Measurements from ENCODE around the gene PFDN6.
"Not testable (repeated sequence)": the region's sequence is repeated elsewhere in the genome, so short reads cannot be mapped to it uniquely, and the experiment has no call there.

The PFDN6 gene

DNA sequence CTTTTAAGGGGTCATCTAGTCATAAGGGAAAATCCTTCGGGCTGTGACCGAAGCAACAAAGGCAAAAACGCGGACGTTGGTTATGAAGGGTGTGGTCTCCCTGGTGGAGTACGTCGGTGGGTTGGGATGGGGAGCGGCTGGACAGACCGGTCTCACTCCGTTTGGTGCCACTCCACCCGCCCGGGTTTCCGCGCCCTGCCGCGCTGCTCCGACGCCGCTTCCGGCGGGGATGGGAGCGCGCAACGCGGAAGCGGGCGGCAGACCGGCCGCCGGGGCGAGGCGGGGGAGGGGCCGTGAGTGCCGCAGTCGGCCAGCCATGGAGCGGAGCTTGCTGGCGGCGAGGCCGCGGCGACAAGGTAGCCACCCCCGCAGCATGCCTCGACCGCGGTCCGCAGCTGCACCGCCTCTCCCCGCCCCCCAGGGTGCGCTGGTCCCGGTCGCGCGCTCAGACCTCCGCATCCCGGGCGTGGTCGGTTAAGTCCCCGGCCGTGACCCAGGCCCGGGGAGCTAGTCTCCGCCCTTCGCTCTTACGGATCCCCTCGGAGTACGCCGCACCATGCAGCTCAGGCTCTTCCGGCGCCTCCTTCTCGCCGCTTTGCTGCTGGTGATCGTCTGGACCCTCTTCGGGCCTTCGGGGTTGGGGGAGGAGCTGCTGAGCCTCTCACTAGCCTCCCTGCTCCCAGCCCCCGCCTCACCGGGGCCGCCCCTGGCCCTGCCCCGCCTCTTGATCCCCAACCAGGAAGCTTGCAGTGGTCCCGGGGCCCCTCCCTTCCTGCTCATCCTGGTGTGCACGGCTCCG, 12.3 kb upstream of the PFDN6 start, which contains the start of gene B3GALT4:
B3GALT4 (plus strand) TSS at position 260 of the 799 bp plus-strand sequence; CDS start at position 557, 297 bp downstream.
- H3K27me3 ChIP-seq (ENCODE audit: control insufficient read depth, insufficient read depth, low read length), result no peaks in the 10 kb centered on the region
- peaks cover 65% of the 10 kb centered on the region for H3K4me1 ChIP-seq (ENCODE audit: control insufficient read depth, insufficient read depth, low read length)
- H3K4me3 ChIP-seq (ENCODE audit: low read length), result peak within 1 kb of the TSS; percentile 44
- peak within 1 kb of the TSS; percentile 88 for H3K9ac ChIP-seq (ENCODE audit: low read length)
- H3K36me3 ChIP-seq (ENCODE audit: control insufficient read depth, insufficient read depth, low read length), result peaks cover 6% of the 10 kb centered on the region
- H3K9me3 ChIP-seq (ENCODE audit: control insufficient read depth, low read length), result no peaks in the 10 kb centered on the region

DNA sequence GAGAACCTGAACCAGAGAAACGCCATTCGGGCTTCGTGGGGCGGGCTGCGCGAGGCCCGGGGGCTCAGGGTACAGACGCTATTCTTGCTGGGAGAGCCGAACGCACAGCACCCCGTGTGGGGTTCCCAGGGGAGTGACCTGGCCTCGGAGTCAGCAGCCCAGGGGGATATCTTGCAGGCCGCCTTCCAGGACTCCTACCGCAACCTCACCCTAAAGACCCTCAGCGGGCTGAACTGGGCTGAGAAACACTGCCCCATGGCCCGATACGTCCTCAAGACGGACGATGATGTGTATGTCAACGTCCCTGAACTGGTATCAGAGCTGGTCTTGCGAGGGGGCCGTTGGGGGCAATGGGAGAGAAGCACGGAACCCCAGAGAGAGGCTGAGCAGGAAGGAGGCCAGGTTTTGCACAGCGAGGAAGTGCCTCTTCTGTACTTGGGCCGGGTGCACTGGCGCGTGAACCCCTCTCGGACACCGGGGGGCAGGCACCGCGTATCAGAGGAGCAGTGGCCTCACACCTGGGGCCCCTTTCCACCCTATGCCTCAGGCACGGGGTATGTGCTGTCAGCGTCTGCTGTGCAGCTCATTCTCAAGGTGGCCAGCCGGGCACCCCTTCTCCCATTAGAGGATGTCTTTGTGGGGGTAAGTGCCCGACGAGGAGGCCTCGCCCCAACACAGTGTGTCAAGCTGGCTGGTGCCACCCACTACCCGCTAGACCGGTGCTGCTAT, 11.6 kb upstream of the PFDN6 start:
- Histone ChIP-seq H3K4me1 (ENCODE audit: control insufficient read depth, insufficient read depth, low read length) (peaks cover 58% of the 10 kb centered on the region), H3K27me3 (ENCODE audit: control insufficient read depth, insufficient read depth, low read length) (no peaks in the 10 kb centered on the region), H3K4me3 (ENCODE audit: low read length) (peak overlapping the region; percentile 44), H3K9me3 (ENCODE audit: control insufficient read depth, low read length) (no peaks in the 10 kb centered on the region), H3K36me3 (ENCODE audit: control insufficient read depth, insufficient read depth, low read length) (peaks cover 11% of the 10 kb centered on the region), H3K9ac (ENCODE audit: low read length) (peak overlapping the region; percentile 88)

DNA sequence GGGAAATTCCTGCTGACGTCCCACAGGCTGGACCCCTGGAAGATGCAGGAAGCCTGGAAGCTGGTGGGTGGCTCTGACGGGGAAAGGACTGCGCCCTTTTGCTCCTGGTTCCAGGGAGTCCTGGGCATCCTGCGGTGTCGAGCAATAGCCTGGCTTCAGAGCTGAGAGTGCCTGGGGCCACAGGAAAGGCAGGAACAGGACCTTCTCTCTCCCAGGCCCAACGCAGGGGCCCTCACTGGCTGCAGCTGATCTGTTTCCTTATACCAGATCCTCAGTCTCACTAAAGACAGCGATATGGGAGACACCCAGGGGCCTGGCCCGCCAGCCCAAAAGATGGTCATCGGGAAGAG, 11.0 kb upstream of the PFDN6 start:
- Histone ChIP-seq H3K9me3 (ENCODE audit: control insufficient read depth, low read length) (no peaks in the 10 kb centered on the region), H3K4me3 (ENCODE audit: low read length) (no peak overlapping the region), H3K9ac (ENCODE audit: low read length) (peak overlapping the region; percentile 88), H3K36me3 (ENCODE audit: control insufficient read depth, insufficient read depth, low read length) (peaks cover 11% of the 10 kb centered on the region), H3K27me3 (ENCODE audit: control insufficient read depth, insufficient read depth, low read length) (no peaks in the 10 kb centered on the region), H3K4me1 (ENCODE audit: control insufficient read depth, insufficient read depth, low read length) (peaks cover 54% of the 10 kb centered on the region)

DNA sequence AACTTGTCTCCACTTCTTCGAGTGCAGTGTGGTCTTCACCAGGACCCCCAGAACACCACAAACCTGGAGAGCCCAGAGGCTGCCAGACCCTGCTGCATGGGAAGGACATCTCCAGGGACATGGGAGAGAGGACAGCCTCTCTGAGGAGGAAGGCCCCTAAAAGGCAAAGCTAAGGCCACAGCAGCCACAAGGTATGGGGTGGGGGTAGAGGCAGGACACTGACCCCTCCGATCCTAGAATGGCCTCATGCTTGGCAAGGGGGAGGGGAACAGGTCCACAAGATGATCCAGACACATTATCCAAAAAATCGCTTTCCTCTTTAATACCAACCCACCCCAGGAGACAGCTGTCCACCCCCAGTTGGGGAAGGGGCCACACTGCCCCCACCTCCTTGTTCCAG, 10.6 kb upstream of the PFDN6 start:
- H3K4me1 ChIP-seq (ENCODE audit: control insufficient read depth, insufficient read depth, low read length), result peaks cover 49% of the 10 kb centered on the region
- H3K36me3 ChIP-seq (ENCODE audit: control insufficient read depth, insufficient read depth, low read length), result peaks cover 11% of the 10 kb centered on the region
- no peaks in the 10 kb centered on the region for H3K9me3 ChIP-seq (ENCODE audit: control insufficient read depth, low read length)
- peak overlapping the region; percentile 1 for H3K9ac ChIP-seq (ENCODE audit: low read length)
- no peaks in the 10 kb centered on the region for H3K27me3 ChIP-seq (ENCODE audit: control insufficient read depth, insufficient read depth, low read length)
- H3K4me3 ChIP-seq (ENCODE audit: low read length), result no peak overlapping the region

DNA sequence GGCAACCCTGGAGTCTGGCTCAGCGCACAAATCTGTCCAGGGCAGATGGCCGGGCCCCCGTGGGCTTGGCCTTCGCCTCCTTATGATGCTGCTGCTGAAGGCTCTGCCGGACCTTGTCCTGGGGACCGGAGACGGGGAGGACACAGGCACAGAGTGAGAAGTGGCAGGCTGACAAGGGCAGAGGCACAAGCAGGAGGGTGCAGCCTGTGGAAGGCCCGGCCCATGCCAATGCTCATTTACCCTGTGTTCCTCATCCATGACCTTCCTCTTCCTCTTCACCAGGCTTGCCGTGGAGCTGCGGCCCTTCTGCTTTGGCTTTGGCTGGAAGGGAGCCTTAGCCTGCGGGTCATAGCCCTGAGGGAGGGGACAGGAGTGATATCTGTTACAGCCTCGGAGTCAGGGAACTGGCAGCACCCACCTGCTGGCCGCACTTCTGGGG, 10.1 kb upstream of the PFDN6 start:
- no peak overlapping the region for H3K4me3 ChIP-seq (ENCODE audit: low read length)
- H3K4me1 ChIP-seq (ENCODE audit: control insufficient read depth, insufficient read depth, low read length), result peaks cover 45% of the 10 kb centered on the region
- no peak overlapping the region for H3K9ac ChIP-seq (ENCODE audit: low read length)
- no peaks in the 10 kb centered on the region for H3K27me3 ChIP-seq (ENCODE audit: control insufficient read depth, insufficient read depth, low read length)
- H3K36me3 ChIP-seq (ENCODE audit: control insufficient read depth, insufficient read depth, low read length), result peaks cover 11% of the 10 kb centered on the region
- no peaks in the 10 kb centered on the region for H3K9me3 ChIP-seq (ENCODE audit: control insufficient read depth, low read length)

DNA sequence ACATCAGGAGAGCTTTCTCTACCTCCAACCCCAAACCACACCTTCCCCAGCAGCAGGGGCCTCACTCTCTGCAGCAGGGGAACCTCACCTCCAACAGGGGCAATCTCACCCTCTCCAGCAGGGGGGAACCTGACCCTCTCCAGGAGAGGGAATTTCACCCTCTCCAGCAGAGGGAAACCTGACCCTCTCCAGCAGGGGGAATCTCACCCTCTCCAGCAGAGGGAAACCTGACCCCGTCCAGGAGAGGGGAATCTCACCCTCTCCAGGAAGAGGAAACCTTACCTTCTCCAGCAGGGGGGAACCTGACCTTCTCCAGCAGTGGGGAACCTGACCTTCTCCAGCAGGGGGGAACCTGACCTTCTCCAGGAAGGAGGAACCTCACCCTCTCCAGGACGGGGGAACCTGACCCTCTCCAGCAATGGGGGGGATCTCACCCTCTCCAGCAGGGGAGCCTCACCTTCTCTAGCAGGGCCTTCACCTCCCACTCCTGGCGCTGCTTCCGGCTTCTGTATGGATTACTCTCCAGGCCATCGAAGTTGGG, 9.4 kb upstream of the PFDN6 start:
- Histone ChIP-seq H3K4me1 (ENCODE audit: control insufficient read depth, insufficient read depth, low read length) (peaks cover 40% of the 10 kb centered on the region), H3K36me3 (ENCODE audit: control insufficient read depth, insufficient read depth, low read length) (peaks cover 11% of the 10 kb centered on the region), H3K27me3 (ENCODE audit: control insufficient read depth, insufficient read depth, low read length) (no peaks in the 10 kb centered on the region), H3K9ac (ENCODE audit: low read length) (no peak overlapping the region), H3K9me3 (ENCODE audit: control insufficient read depth, low read length) (no peaks in the 10 kb centered on the region), H3K4me3 (ENCODE audit: low read length) (no peak overlapping the region)

DNA sequence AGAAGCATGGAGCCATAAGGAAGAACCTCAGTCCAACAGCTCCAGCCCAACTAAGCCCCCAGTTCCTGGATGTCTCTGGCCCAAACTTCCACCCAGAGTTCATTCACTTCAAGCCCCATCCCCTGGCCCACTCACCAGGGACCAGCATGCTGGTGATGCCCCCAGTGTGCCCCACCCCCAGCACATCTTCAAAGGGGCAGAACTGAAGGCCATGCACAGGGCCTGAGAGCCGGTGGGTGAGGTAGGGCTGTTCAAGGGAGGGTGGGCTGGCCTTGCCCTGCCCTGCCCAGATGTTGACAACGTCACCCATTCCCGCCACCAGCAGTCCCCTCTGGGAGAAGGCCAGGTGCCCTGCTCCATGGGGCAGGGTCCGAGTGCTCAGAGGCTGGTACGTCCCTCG, 8.9 kb upstream of the PFDN6 start:
- Histone ChIP-seq H3K9me3 (ENCODE audit: control insufficient read depth, low read length) (no peaks in the 10 kb centered on the region), H3K36me3 (ENCODE audit: control insufficient read depth, insufficient read depth, low read length) (peaks cover 11% of the 10 kb centered on the region), H3K9ac (ENCODE audit: low read length) (no peak overlapping the region)

DNA sequence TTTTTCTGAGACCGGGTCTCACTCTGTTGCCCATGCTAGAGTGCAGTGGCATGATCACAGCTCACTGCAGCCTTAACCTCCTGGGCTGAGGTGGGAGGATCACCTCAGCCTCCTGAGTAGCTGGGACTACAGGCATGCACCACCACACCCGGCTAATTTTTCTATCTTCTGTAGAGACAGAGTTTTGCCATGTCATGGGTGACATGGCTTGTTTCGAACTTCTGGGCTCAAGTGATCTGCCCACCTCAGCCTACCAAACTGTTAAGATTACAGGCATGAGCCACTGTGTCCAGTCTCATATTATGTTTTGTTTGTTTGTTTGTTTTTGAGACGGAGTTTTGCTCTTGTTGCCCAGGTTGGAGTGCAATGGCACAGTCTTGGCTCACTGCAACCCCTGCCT, 4.2 kb upstream of the PFDN6 start:
- H3K4me1 ChIP-seq (ENCODE audit: control insufficient read depth, insufficient read depth, low read length), result peaks cover 14% of the 10 kb centered on the region
- not testable (repeated sequence) for H3K4me3 ChIP-seq (ENCODE audit: low read length); H3K27me3 ChIP-seq (ENCODE audit: control insufficient read depth, insufficient read depth, low read length); H3K9ac ChIP-seq (ENCODE audit: low read length); H3K9me3 ChIP-seq (ENCODE audit: control insufficient read depth, low read length); H3K36me3 ChIP-seq (ENCODE audit: control insufficient read depth, insufficient read depth, low read length)

More for the DNA sequence above, 8.9 kb upstream of the PFDN6 start:
- H3K4me3 ChIP-seq (ENCODE audit: low read length), result no peak overlapping the region
- H3K4me1 ChIP-seq (ENCODE audit: control insufficient read depth, insufficient read depth, low read length), result peaks cover 36% of the 10 kb centered on the region
- H3K27me3 ChIP-seq (ENCODE audit: control insufficient read depth, insufficient read depth, low read length), result no peaks in the 10 kb centered on the region

DNA sequence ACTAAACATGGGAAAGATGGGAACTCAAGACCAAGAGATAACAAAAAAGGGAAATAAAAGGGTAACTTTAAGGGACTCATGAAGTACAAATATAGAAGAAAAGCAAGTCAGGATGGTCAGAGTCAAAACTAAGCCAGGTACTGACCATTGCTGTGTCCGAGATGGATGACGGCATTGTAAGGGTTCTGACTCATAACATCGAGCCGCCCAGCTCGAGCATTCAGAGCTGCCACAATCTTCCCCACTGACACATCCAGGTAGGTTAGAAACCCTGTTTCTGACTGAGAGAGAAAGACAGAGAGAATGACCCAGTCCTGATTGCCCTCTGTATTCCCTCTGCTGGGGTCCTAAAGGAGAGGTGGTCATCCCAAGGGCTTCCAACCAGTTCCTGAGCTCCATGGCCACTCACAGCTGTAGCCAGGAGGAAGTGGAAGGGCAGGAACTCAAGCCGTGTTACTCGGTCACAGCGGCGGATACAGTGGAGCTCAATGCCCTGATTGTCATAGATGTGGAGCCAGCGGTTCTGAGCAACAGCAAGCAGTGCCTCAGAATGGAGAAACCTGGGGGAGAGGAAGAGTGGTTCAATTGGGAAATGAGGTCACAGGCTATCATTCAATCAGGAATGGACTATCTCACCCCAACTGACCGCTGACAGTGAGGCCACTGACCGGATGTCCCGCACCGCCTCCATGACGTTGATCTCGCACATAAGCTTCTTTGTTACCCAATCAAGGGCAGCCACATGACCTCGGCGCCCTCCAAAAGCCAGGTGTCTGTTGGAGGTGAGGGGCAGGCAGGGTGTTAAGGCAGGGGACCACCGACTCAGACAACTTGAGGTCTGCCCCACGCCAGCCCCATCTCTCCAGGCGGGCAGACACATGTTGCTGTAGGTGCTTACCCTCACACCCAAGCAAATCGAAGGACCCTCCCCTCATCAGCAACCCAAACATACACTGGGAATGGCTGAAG, 2.2 kb upstream of the PFDN6 start:
- Histone ChIP-seq H3K4me3 (ENCODE audit: low read length) (no peak overlapping the region), H3K27me3 (ENCODE audit: control insufficient read depth, insufficient read depth, low read length) (no peaks in the 10 kb centered on the region), H3K36me3 (ENCODE audit: control insufficient read depth, insufficient read depth, low read length) (peaks cover 4% of the 10 kb centered on the region), H3K4me1 (ENCODE audit: control insufficient read depth, insufficient read depth, low read length) (peaks cover 16% of the 10 kb centered on the region), H3K9me3 (ENCODE audit: control insufficient read depth, low read length) (no peaks in the 10 kb centered on the region), H3K9ac (ENCODE audit: low read length) (no peak overlapping the region)

DNA sequence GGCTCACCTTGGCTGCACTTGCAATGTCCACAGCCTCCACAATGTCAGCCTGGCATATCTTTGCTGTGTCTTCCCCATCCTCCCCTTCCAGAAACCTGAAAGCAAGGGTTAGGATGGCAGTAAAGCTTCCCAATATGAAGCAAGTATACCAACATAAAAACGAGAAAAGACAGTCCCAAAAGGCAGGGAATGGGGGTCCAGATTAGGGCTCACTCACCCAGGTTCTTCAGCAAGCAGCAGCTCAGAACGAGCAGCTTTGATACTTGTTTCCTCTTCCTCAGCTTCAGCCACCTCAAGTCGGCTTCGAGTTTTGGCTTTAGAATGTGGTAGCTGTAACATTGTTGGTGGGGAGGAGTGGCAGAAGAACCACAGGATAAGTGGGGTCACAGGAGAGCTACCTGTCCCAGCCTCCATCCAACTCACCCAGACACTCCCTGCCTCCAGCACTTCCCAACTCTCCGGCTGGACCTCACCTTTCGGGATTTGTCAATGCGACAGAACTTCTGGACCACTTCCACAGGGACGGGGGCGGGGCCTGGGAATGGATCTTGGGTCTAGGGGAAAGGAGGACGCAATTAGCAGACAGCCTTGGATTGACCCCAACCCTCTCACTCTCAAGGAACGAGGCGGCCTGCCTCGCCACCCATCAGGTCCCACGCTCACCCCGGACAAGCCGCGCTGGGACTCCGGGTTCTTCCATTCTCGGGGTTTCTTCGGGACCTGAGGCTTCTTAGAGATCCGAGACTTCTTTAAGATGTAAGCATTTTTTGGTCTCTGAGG, 1.1 kb upstream of the PFDN6 start:
- peak overlapping the region; percentile 77 for H3K9ac ChIP-seq (ENCODE audit: low read length)

DNA sequence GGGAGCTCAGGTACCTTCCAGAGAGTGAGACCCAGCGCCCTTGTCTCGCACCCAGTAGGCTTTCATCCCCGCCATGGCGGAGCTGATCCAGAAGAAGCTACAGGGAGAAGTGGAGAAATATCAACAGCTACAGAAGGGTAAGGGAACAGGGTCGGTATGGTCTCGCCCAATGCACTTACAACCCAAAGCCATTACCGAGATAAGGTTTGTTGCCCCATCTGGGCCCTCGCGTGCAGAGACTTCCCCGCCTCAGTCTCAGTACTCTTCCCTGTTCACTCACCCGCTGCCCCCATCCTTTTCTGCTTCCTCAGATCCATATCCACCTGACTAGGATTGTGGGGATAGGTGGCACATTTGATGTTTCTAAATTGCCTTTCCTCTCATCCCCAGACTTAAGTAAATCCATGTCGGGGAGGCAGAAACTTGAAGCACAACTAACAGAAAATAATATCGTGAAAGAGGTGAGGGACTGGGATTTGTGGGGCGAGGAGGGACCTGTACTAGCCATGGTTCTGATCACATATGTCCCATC, 449 bp downstream of the PFDN6 start:
- H3K36me3 ChIP-seq (ENCODE audit: control insufficient read depth, insufficient read depth, low read length), result no peaks in the 10 kb centered on the region

More for the DNA sequence above, 1.1 kb upstream of the PFDN6 start:
- H3K27me3 ChIP-seq (ENCODE audit: control insufficient read depth, insufficient read depth, low read length), result no peaks in the 10 kb centered on the region
- H3K4me3 ChIP-seq (ENCODE audit: low read length), result peak overlapping the region; percentile 78
- no peaks in the 10 kb centered on the region for H3K9me3 ChIP-seq (ENCODE audit: control insufficient read depth, low read length)
- H3K4me1 ChIP-seq (ENCODE audit: control insufficient read depth, insufficient read depth, low read length), result peaks cover 16% of the 10 kb centered on the region
- H3K36me3 ChIP-seq (ENCODE audit: control insufficient read depth, insufficient read depth, low read length), result no peaks in the 10 kb centered on the region

More for the DNA sequence above, 449 bp downstream of the PFDN6 start:
- H3K9ac ChIP-seq (ENCODE audit: low read length), result peak overlapping the region; percentile 77
- H3K27me3 ChIP-seq (ENCODE audit: control insufficient read depth, insufficient read depth, low read length), result no peaks in the 10 kb centered on the region
- peaks cover 16% of the 10 kb centered on the region for H3K4me1 ChIP-seq (ENCODE audit: control insufficient read depth, insufficient read depth, low read length)
- H3K4me3 ChIP-seq (ENCODE audit: low read length), result peak overlapping the region; percentile 78
- no peaks in the 10 kb centered on the region for H3K9me3 ChIP-seq (ENCODE audit: control insufficient read depth, low read length)
